Caco-2 (cell line): ENCODE measurements around the gene CIDEB. TPM values are rescaled to one million over a fixed set of nuclear protein-coding genes. Genes with fewer than 3 reads are reported as not detected.

ENCODE experiments used
- BruUV-seq: library from RNA; stranded (reverse); fragments of 400-500 nt; replicated peaks from 2 replicates; lab custom pipeline; 2021; lab: Mats Ljungman, UMichigan
- CTCF ChIA-PET: fragments of 300-600 bp; sonication (Branson Sonifier 250); formaldehyde crosslinking; loops from one replicate; lab custom pipeline; 2022; ENCODE audit warnings: antibody characterized with exemption; lab: Charles Lee
- POLR2A ChIA-PET: fragments of 300-600 bp; sonication (Branson Sonifier 250); formaldehyde crosslinking; loops from one replicate; lab custom pipeline; 2022; ENCODE audit warnings: antibody characterized with exemption; lab: Charles Lee
- DNase-seq, 2 experiments: peaks; one replicate each; pipeline versions ENCODE4 v3.0.0 to v3.0.0-alpha.2; 2020 to 2022
- H3K27me3 ChIP-seq: replicated peaks from 2 replicates; pipeline ENCODE4 v1.6.0; 2011; ENCODE audit warnings: low read length; ENCODE audit not compliant: control insufficient read depth, insufficient read depth
- H3K36me3 ChIP-seq: 2 replicates; pipeline ENCODE4 v1.5.1; 2011; ENCODE audit warnings: low read length; ENCODE audit not compliant: control insufficient read depth, insufficient read depth
- H3K4me1 ChIP-seq: fragments of 250-450 bp; sonication (Bioruptor Pico); 2 replicates; pipeline ENCODE4 v1.5.1; 2020; ENCODE audit warnings: mild to moderate bottlenecking
- H3K4me3 ChIP-seq: 2 replicates; pipeline ENCODE4 v1.5.1; 2011; ENCODE audit warnings: low read depth, mild to moderate bottlenecking, control low read depth, low read length
- H3K9me3 ChIP-seq: fragments of 250-450 bp; sonication (Bioruptor Pico); 2 replicates; pipeline ENCODE4 v1.5.1; 2020; ENCODE audit warnings: mild to moderate bottlenecking, moderate library complexity
- H3K27ac Mint-ChIP-seq: one replicate; pipeline ENCODE4 v1.8.0; 2022; ENCODE audit warnings: mixed read lengths; ENCODE audit not compliant: unreplicated experiment
- H3K27me3 Mint-ChIP-seq: one replicate; pipeline ENCODE4 v1.8.0; 2022; ENCODE audit warnings: mixed read lengths; ENCODE audit not compliant: insufficient read depth, unreplicated experiment
- H3K36me3 Mint-ChIP-seq: one replicate; pipeline ENCODE4 v1.8.0; 2022; ENCODE audit warnings: mild to moderate bottlenecking, mixed read lengths; ENCODE audit not compliant: insufficient read depth, unreplicated experiment
- H3K4me1 Mint-ChIP-seq: one replicate; pipeline ENCODE4 v1.8.0; 2022; ENCODE audit warnings: low read depth, mixed read lengths; ENCODE audit not compliant: unreplicated experiment
- H3K4me3 Mint-ChIP-seq: one replicate; pipeline ENCODE4 v1.8.0; 2022; ENCODE audit warnings: mild to moderate bottlenecking, moderate library complexity, mixed read lengths; ENCODE audit not compliant: unreplicated experiment
- H3K9me3 Mint-ChIP-seq: one replicate; pipeline ENCODE4 v1.8.0; 2022; ENCODE audit warnings: mixed read lengths; ENCODE audit not compliant: unreplicated experiment
- intact Hi-C: fragments of 100-400 bp; cut with micrococcal nuclease; formaldehyde crosslinking; loops from one replicate; pipeline ENCODE4 v1.10.0; 2022; ENCODE audit not compliant: unreplicated experiment
- total RNA-seq: library from RNA; stranded (reverse); gene quantifications from 2 replicates; pipeline ENCODE4 v1.2.3, GENCODE V29; 2022
- TF ChIP-seq, protein P1 (sequence below), 2 experiments: fragments of 200-600 bp in 1 of 2; IDR thresholded peaks; 1 replicate in 1 of 2; 2 replicates in 1 of 2; pipeline versions ENCODE4 v1.5.1 to v1.8.0; 2011 to 2022; ENCODE audit warnings: antibody characterized with exemption in 1 of 2, control low read depth in 1 of 2, inconsistent platforms in 1 of 2, low read depth in 1 of 2, low read length in 1 of 2, mild to moderate bottlenecking in 1 of 2, moderate library complexity in 1 of 2; ENCODE audit not compliant: insufficient read depth in 1 of 2, severe bottlenecking in 1 of 2, unreplicated experiment in 1 of 2

Gene CIDEB
- total RNA-seq, 1 experiment from 2014 or later: 7.2 TPM

- peaks cover 6% of the 10 kb centered on the region for H3K4me1 Mint-ChIP-seq
- Histone ChIP-seq H3K9me3 (no peaks in the 10 kb centered on the region), H3K4me1 (peaks cover 14% of the 10 kb centered on the region), H3K4me3 (no peak overlapping the region), H3K36me3 (no peaks in the 10 kb centered on the region), H3K27me3 (no peaks in the 10 kb centered on the region)
- BruUV-seq: TSS peak; percentile 17
- TF ChIP-seq, protein P1, sequence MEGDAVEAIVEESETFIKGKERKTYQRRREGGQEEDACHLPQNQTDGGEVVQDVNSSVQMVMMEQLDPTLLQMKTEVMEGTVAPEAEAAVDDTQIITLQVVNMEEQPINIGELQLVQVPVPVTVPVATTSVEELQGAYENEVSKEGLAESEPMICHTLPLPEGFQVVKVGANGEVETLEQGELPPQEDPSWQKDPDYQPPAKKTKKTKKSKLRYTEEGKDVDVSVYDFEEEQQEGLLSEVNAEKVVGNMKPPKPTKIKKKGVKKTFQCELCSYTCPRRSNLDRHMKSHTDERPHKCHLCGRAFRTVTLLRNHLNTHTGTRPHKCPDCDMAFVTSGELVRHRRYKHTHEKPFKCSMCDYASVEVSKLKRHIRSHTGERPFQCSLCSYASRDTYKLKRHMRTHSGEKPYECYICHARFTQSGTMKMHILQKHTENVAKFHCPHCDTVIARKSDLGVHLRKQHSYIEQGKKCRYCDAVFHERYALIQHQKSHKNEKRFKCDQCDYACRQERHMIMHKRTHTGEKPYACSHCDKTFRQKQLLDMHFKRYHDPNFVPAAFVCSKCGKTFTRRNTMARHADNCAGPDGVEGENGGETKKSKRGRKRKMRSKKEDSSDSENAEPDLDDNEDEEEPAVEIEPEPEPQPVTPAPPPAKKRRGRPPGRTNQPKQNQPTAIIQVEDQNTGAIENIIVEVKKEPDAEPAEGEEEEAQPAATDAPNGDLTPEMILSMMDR (IDR thresholded peaks at IDR 0.05; ENCODE audit: insufficient read depth in 1 of 2, low read depth in 1 of 2, low read length in 1 of 2, severe bottlenecking in 1 of 2, unreplicated experiment in 1 of 2): no peak
- ChIA-PET CTCF (no interaction called here), POLR2A (no interaction called here)
- intact Hi-C loops: no loop called here
- no peak overlapping the region for H3K27ac Mint-ChIP-seq
- H3K4me3 Mint-ChIP-seq: no peak overlapping the region
- peaks cover 21% of the 10 kb centered on the region for H3K36me3 Mint-ChIP-seq
- no peak for DNase-seq
- H3K27me3 Mint-ChIP-seq: peaks cover 3% of the 10 kb centered on the region
- no peaks in the 10 kb centered on the region for H3K9me3 Mint-ChIP-seq
Measured at GRCh38 chr14:24313913-24314312, 6.1 kb upstream of the CIDEB start.

DNA sequence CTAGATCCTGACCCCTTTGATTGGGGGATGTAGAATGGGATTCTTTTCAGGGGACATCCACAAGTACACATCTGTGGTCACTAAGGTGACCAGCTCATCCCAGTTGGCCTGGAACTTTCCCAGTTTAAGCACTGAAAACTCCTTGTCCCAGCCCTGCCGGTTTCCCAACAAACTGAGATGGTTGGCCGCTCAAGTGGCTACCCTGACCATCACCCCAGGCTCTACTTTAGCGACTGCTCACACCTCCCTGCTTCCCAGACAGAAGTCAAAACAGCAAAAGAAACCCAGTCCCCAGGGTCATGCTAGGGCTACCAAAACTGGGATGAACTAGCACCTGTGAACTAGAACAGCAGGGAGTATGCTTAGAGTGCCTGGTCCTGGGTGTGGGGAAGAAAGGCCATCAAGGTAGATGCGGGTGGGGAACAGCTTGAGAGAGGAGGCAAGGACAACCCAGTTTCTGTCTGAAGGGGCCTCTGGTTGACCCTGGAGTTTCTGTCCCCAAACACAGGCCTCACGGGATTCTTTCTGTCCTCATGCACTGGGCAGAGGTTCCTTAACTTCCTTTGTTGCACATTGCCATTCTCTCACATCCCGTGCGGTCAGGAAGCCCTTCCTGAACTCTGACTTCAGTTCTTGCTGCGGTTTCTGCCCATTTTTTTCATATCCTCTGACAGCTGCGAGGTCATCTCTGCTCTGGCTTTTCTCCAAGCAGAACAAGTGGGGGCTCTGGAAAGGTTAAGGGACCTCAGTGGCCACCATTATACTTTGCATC, 5.1 kb upstream of the CIDEB start:
- no peaks in the 10 kb centered on the region for H3K27me3 ChIP-seq
- intact Hi-C loops: no loop called here
- H3K9me3 ChIP-seq: no peaks in the 10 kb centered on the region
- H3K36me3 Mint-ChIP-seq: peaks cover 27% of the 10 kb centered on the region
- BruUV-seq: no TSS peak
- POLR2A ChIA-PET: no interaction called here
- peaks cover 12% of the 10 kb centered on the region for H3K4me1 Mint-ChIP-seq
- TF ChIP-seq, protein P1 (IDR thresholded peaks at IDR 0.05; ENCODE audit: insufficient read depth in 1 of 2, low read depth in 1 of 2, low read length in 1 of 2, severe bottlenecking in 1 of 2, unreplicated experiment in 1 of 2): no peak
- no peak for DNase-seq
- H3K27me3 Mint-ChIP-seq: no peaks in the 10 kb centered on the region
- H3K36me3 ChIP-seq: no peaks in the 10 kb centered on the region
- H3K4me3 Mint-ChIP-seq: no peak overlapping the region
- H3K4me1 ChIP-seq: peaks cover 22% of the 10 kb centered on the region
- H3K27ac Mint-ChIP-seq: no peak overlapping the region
- CTCF ChIA-PET: no interaction called here
- no peaks in the 10 kb centered on the region for H3K9me3 Mint-ChIP-seq
- H3K4me3 ChIP-seq: no peak overlapping the region

GRCh38 chr14:24311837-24312615, 4.2 kb upstream of the CIDEB start:
- no TSS peak for BruUV-seq
- H3K36me3 Mint-ChIP-seq: peaks cover 33% of the 10 kb centered on the region
- H3K4me3 ChIP-seq: no peak overlapping the region
- no peaks in the 10 kb centered on the region for H3K9me3 Mint-ChIP-seq
- peaks cover 31% of the 10 kb centered on the region for H3K4me1 ChIP-seq
- H3K4me3 Mint-ChIP-seq: no peak overlapping the region
- peaks cover 21% of the 10 kb centered on the region for H3K4me1 Mint-ChIP-seq
- ChIA-PET CTCF (no interaction called here), POLR2A (no interaction called here)
- TF ChIP-seq, protein P1 (IDR thresholded peaks at IDR 0.05; ENCODE audit: insufficient read depth in 1 of 2, low read depth in 1 of 2, low read length in 1 of 2, severe bottlenecking in 1 of 2, unreplicated experiment in 1 of 2): no peak
- no peak for DNase-seq
- no peaks in the 10 kb centered on the region for H3K27me3 ChIP-seq
- no peak overlapping the region for H3K27ac Mint-ChIP-seq
- H3K27me3 Mint-ChIP-seq: no peaks in the 10 kb centered on the region
- intact Hi-C loops: no loop called here
- no peaks in the 10 kb centered on the region for H3K9me3 ChIP-seq
- H3K36me3 ChIP-seq: no peaks in the 10 kb centered on the region
